A549 (cell line): Measurements from ENCODE around the gene TRPV4. TPM values are rescaled to one million over a fixed set of nuclear protein-coding genes. Genes with fewer than 3 reads are reported as not detected.

Source experiments
- ATAC-seq, 2 experiments: fragments of 200-7000 bp in 1 of 2; fragments of >200 bp in 1 of 2; cut with Nextera tagmentation in 1 of 2; cut with Tn5 transposase in 1 of 2; 3 replicates each; pipeline versions ENCODE4 v1.8.0 to v1.9.1; 2018 to 2020; ENCODE audit warnings: mild to moderate bottlenecking in 1 of 2, moderate library complexity in 1 of 2
- CTCF ChIA-PET: fragments of 300-600 bp; sonication (Branson Sonifier 250); formaldehyde crosslinking; extraction: SDS; loops from one replicate; lab custom pipeline; 2021; ENCODE audit warnings: antibody characterized with exemption, inconsistent platforms; lab: Yijun Ruan, JAX
- POLR2A ChIA-PET: fragments of 350-600 bp; formaldehyde crosslinking; extraction: SDS; loops from one replicate; lab custom pipeline; 2021; ENCODE audit warnings: antibody characterized with exemption, inconsistent platforms; lab: Yijun Ruan, JAX
- DNase-seq, 2 experiments: peaks; one replicate each; pipeline versions ENCODE4 v3.0.0 to v3.0.0-alpha.2; 2011 to 2016; ENCODE audit warnings: low read depth in 1 of 2, low spot score in 1 of 2
- FAIRE-seq: peaks from 2 replicates; lab custom pipeline; 2011; peaks lifted over from hg19 to GRCh38; lab: Jason Lieb, UNC
- H3K27ac ChIP-seq, 2 experiments: fragments of >200 bp; sonication (Bioruptor Twin); formaldehyde crosslinking; 3 replicates each; pipeline ENCODE4 v1.5.1; 2016 to 2017
- H3K4me1 ChIP-seq: fragments of >200 bp; sonication (Bioruptor Twin); formaldehyde crosslinking; 3 replicates; pipeline ENCODE4 v1.6.1; 2016
- H3K4me2 ChIP-seq: fragments of >200 bp; sonication (Bioruptor Twin); formaldehyde crosslinking; 3 replicates; pipeline ENCODE4 v1.6.1; 2016
- H3K4me3 ChIP-seq: fragments of >200 bp; sonication (Bioruptor Twin); formaldehyde crosslinking; 3 replicates; pipeline ENCODE4 v1.5.1; 2016
- H3K9me3 ChIP-seq: fragments of >200 bp; sonication (Bioruptor Twin); formaldehyde crosslinking; 3 replicates; pipeline ENCODE4 v1.6.1; 2016
- BCL3 ChIP-seq: fragments of >200 bp; sonication (Bioruptor Twin); formaldehyde crosslinking; IDR thresholded peaks from 3 replicates; pipeline ENCODE4 v1.6.1; 2016
- CEBPB ChIP-seq, 2 experiments: fragments of >200 bp in 1 of 2; sonication (Bioruptor Twin) in 1 of 2; formaldehyde crosslinking in 1 of 2; IDR thresholded peaks; 2 replicates each; pipeline ENCODE4 v1.6.1; 2012 to 2016
- CHD2 ChIP-seq: fragments of 150-350 bp; IDR thresholded peaks from 2 replicates; pipeline ENCODE4 v1.6.1; 2014; ENCODE audit warnings: low read length; ENCODE audit not compliant: partially characterized antibody
- CHD4 ChIP-seq: fragments of 200-600 bp; sonication (generic); IDR thresholded peaks from 2 replicates; pipeline ENCODE4 v1.6.1; 2016; ENCODE audit warnings: antibody characterized with exemption, mild to moderate bottlenecking, borderline replicate concordance
- CTCF ChIP-seq: fragments of >200 bp; sonication (Bioruptor Twin); formaldehyde crosslinking; IDR thresholded peaks from 3 replicates; pipeline ENCODE4 v1.5.1; 2016
- EP300 ChIP-seq, 2 experiments: fragments of >200 bp; sonication (Bioruptor Twin); formaldehyde crosslinking; IDR thresholded peaks; 2 replicates in 1 of 2; 3 replicates in 1 of 2; pipeline ENCODE4 v1.6.1; 2016 to 2017
- FOSB ChIP-seq: fragments of 250-450 bp; sonication (Bioruptor Pico); IDR thresholded peaks from 2 replicates; pipeline ENCODE4 v1.5.0; 2020; ENCODE audit warnings: mild to moderate bottlenecking, moderate library complexity
- HES2 ChIP-seq: fragments of >200 bp; sonication (Bioruptor Twin); formaldehyde crosslinking; IDR thresholded peaks from 2 replicates; pipeline ENCODE4 v1.6.1; 2016
- HEYL ChIP-seq: fragments of 250-450 bp; sonication (Bioruptor Pico); IDR thresholded peaks from 2 replicates; pipeline ENCODE4 v1.8.0; 2021; ENCODE audit warnings: mild to moderate bottlenecking, moderate library complexity
- HMGXB4 ChIP-seq: fragments of 250-450 bp; sonication (Bioruptor Pico); IDR thresholded peaks from 2 replicates; pipeline ENCODE4 v1.5.0; 2021; ENCODE audit warnings: mild to moderate bottlenecking, moderate library complexity, borderline replicate concordance
- HOXA7 ChIP-seq: fragments of 250-450 bp; sonication (Bioruptor Pico); IDR thresholded peaks from 2 replicates; pipeline ENCODE4 v1.5.0; 2020; ENCODE audit warnings: mild to moderate bottlenecking, moderate library complexity
- HOXB13 ChIP-seq: fragments of 250-450 bp; sonication (Bioruptor Pico); IDR thresholded peaks from 2 replicates; pipeline ENCODE4 v1.5.0; 2020; ENCODE audit warnings: low read depth, mild to moderate bottlenecking, moderate library complexity
- JUNB ChIP-seq: fragments of >200 bp; sonication (Bioruptor Twin); formaldehyde crosslinking; IDR thresholded peaks from 2 replicates; pipeline ENCODE4 v1.6.1; 2016
- MAFK ChIP-seq: fragments of 450-650 bp; IDR thresholded peaks from 2 replicates; pipeline ENCODE4 v1.6.1; 2014; ENCODE audit not compliant: partially characterized antibody
- NFE2L2 ChIP-seq: fragments of 150-350 bp; conservative IDR thresholded peaks from 2 replicates; pipeline ENCODE4 v1.6.1; 2014; ENCODE audit warnings: low read length
- NPAS2 ChIP-seq: fragments of 250-450 bp; sonication (Bioruptor Pico); IDR thresholded peaks from 2 replicates; pipeline ENCODE4 v1.8.0; 2022; ENCODE audit warnings: mild to moderate bottlenecking, moderate library complexity, borderline replicate concordance
- NR3C1 ChIP-seq: fragments of >200 bp; sonication (Bioruptor Twin); formaldehyde crosslinking; IDR thresholded peaks from 3 replicates; pipeline ENCODE4 v1.6.1; 2017
- PBX3 ChIP-seq: IDR thresholded peaks from 2 replicates; pipeline ENCODE4 v1.6.1; 2012
- RAD21 ChIP-seq, 2 experiments: fragments of >200 bp in 1 of 2; sonication (Bioruptor Twin) in 1 of 2; formaldehyde crosslinking in 1 of 2; IDR thresholded peaks in 1 of 2; conservative IDR thresholded peaks in 1 of 2; 2 replicates in 1 of 2; 3 replicates in 1 of 2; pipeline ENCODE4 v1.6.1; 2012 to 2018; ENCODE audit warnings: inconsistent platforms in 1 of 2
- REST ChIP-seq: fragments of 200-600 bp; sonication (generic); IDR thresholded peaks from 2 replicates; pipeline ENCODE4 v1.6.1; 2016; ENCODE audit warnings: antibody characterized with exemption, mild to moderate bottlenecking, moderate library complexity
- USF2 ChIP-seq: fragments of 450-650 bp; IDR thresholded peaks from 2 replicates; pipeline ENCODE4 v1.6.1; 2014; ENCODE audit warnings: antibody characterized with exemption
- WGBS: methylation state at CpG from one replicate; pipeline ENCODE4 v1.1.6; 2017; ENCODE audit errors: missing lambda C conversion rate; 5-methylcytosine and 5-hydroxymethylcytosine counted together
- polyA plus RNA-seq, 4 experiments: library from polyadenylated mRNA; depleted of rRNA in 3 of 4; stranded (reverse); fragments of >200 nt; fragmentation: RNase III in 1 of 4; extraction: RNeasy Plus Mini Kit Qiagen cat#74134 plus additional on column Dnase treatment in 1 of 4; gene quantifications; 2 replicates in 3 of 4; 3 replicates in 1 of 4; pipeline ENCODE4 v1.2.3, GENCODE V29; 2011 to 2017

The TRPV4 gene
- polyA plus RNA-seq, 2 of the 4 experiments (the other 2 are of a cell fraction) = 0.15 to 0.37 TPM

GRCh38 chr12:109789526-109790048 lies 43.6 kb downstream of the TRPV4 start:
- H3K27ac ChIP-seq = no peak overlapping the region
- H3K9me3 ChIP-seq = no peaks in the 10 kb centered on the region
- H3K4me1 ChIP-seq = peaks cover 3% of the 10 kb centered on the region; the same call in 2 of the 3 replicates
- H3K4me2 ChIP-seq = no peak overlapping the region
- ChIA-PET CTCF (interaction anchor here (0.5 to 1.9 kb wide), 5 partner anchors 10 to 361 kb away, joined by 3 to 5 read pairs (median 3); no protein-coding TSS in a partner anchor), POLR2A (no interaction called here)
- ATAC-seq = no peak; a peak in 1 of 6 replicates
- DNase-seq = peak in 1 of 2 experiments; percentile 38
- 4% methylated on average over 1 of the region's 1 CpG for WGBS
- TF ChIP-seq REST (no peak), JUNB (no peak), CHD4 (no peak), FOSB (CRISPR knock-in tag) (no peak), RAD21 (conservative IDR thresholded peaks at IDR 0.05 in 1 of 2, IDR thresholded peaks at IDR 0.05 in 1 of 2) (no peak), BCL3 (no peak), CEBPB (IDR thresholded peaks at IDR 0.05) (no peak), USF2 (no peak), HMGXB4 (CRISPR knock-in tag) (no peak), HOXB13 (CRISPR knock-in tag) (no peak), HES2 (no peak), HEYL (CRISPR knock-in tag) (no peak), CHD2 (no peak), PBX3 (no peak), HOXA7 (CRISPR knock-in tag) (no peak)
- FAIRE-seq = no peak
- no peak overlapping the region for H3K4me3 ChIP-seq

- CTCF ChIA-PET = interaction anchor here (0.9 to 3.5 kb wide), 4 partner anchors 11 to 189 kb away, joined by 3 to 10 read pairs (median 4); no protein-coding TSS in a partner anchor
- no peaks in the 10 kb centered on the region for H3K4me1 ChIP-seq
- H3K4me2 ChIP-seq = no peak overlapping the region
- no peaks in the 10 kb centered on the region for H3K9me3 ChIP-seq
- H3K27ac ChIP-seq = no peak overlapping the region
- 65% methylated on average over 9 of the region's 9 CpGs for WGBS
- ATAC-seq (no peak), FAIRE-seq (no peak), DNase-seq (no peak)
- POLR2A ChIA-PET = no interaction called here
- H3K4me3 ChIP-seq = no peak overlapping the region
- TF ChIP-seq NFE2L2 = no peak
- TF ChIP-seq HMGXB4 (CRISPR knock-in tag) = no peak
- TF ChIP-seq MAFK = no peak
- no peak for TF ChIP-seq CTCF
- no peak for TF ChIP-seq HEYL (CRISPR knock-in tag)
- TF ChIP-seq JUNB = no peak
- no peak for TF ChIP-seq EP300 (IDR thresholded peaks at IDR 0.05)
- TF ChIP-seq NR3C1 = no peak
- TF ChIP-seq PBX3 = no peak
- TF ChIP-seq NPAS2 (CRISPR knock-in tag) = no peak
Measured at GRCh38 chr12:109786799-109787198, 46.4 kb downstream of the TRPV4 start.
